Mammary epithelial cell (primary cell): ENCODE results near the gene PWP1.

Experiments used
- EZH2 ChIP-seq: IDR thresholded peaks from 2 replicates; pipeline ENCODE4 v1.6.1; 2012; ENCODE audit warnings: low read length, inconsistent platforms, borderline replicate concordance
- TF ChIP-seq, protein P1 (sequence below), 2 donors: IDR thresholded peaks in 1 of 2; conservative IDR thresholded peaks in 1 of 2; 2 replicates each; pipeline ENCODE4 v1.5.1; 2011 to 2012; ENCODE audit warnings: inconsistent platforms in 2 of 2, low read length in 2 of 2, mild to moderate bottlenecking in 2 of 2, control low read depth in 1 of 2, low read depth in 1 of 2; ENCODE audit not compliant: insufficient read depth in 1 of 2; ENCODE audit errors: extremely low read depth in 1 of 2

DNA sequence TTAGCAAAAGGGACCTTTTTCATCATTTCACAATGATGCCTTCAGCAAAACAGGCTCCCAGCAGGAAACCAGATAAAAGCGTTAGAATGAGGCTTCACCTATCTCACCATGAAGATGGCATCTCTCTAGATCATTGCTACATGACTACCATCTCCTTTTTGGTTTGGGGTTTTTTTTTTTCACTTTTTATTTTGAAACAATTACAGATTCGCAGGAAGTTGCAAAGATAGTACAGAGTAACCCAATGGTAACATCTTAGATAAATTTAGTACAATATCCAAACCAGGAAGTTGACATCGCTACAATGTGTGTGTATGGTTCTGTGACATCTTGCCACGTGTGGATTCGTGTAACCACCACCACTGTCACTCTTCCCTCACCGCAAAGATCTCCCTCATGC is 22.3 kb upstream of the PWP1 start:
- TF ChIP-seq, protein P1, sequence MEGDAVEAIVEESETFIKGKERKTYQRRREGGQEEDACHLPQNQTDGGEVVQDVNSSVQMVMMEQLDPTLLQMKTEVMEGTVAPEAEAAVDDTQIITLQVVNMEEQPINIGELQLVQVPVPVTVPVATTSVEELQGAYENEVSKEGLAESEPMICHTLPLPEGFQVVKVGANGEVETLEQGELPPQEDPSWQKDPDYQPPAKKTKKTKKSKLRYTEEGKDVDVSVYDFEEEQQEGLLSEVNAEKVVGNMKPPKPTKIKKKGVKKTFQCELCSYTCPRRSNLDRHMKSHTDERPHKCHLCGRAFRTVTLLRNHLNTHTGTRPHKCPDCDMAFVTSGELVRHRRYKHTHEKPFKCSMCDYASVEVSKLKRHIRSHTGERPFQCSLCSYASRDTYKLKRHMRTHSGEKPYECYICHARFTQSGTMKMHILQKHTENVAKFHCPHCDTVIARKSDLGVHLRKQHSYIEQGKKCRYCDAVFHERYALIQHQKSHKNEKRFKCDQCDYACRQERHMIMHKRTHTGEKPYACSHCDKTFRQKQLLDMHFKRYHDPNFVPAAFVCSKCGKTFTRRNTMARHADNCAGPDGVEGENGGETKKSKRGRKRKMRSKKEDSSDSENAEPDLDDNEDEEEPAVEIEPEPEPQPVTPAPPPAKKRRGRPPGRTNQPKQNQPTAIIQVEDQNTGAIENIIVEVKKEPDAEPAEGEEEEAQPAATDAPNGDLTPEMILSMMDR (conservative IDR thresholded peaks at IDR 0.05 in 1 of 2, IDR thresholded peaks at IDR 0.05 in 1 of 2; ENCODE audit: extremely low read depth in 1 of 2, insufficient read depth in 1 of 2, low read depth in 1 of 2, low read length in 2 of 2), result no peak
- TF ChIP-seq EZH2, result no peak
